Measurements from ENCODE around the gene SLC2A14.

DNA sequence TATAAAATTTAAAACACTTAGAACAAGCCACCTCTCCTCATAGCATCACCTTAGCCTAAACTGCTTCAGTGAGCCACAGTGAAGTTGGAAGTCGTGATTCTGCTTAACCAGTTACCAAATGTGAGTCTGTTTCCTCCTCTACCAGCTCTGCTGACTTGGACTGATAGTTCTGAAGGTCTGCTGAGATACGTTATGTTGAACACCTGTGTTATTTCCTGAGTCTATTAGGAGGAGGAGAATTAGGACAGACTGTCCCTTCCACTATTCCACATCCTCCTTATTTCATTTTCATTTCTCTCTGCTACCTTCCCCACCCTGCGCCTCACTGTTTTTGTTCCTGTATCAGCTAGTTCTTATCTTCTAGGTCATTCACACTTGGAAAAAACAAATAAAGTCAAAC lies 2.4 kb downstream of the SLC2A14 start:
- TF ChIP-seq POLR2A (IDR thresholded peaks at IDR 0.05) = no peak
- TF ChIP-seq CTCF (IDR thresholded peaks at IDR 0.05) = no peak
- TF ChIP-seq EP300 (IDR thresholded peaks at IDR 0.05) = no peak

All from suprapubic skin (tissue), 3 donors.